Osteocyte (in vitro differentiated cells): ENCODE results near the gene COA7. TPM values are rescaled to one million over a fixed set of nuclear protein-coding genes. Genes with fewer than 3 reads are reported as not detected.
"Not testable (repeated sequence)": the region's sequence is repeated elsewhere in the genome, so short reads cannot be mapped to it uniquely, and the experiment has no call there.

Experiments used
- DNase-seq: peaks from one replicate; pipeline ENCODE4 v3.0.0; 2021; ENCODE audit warnings: mixed read lengths; ENCODE audit not compliant: unreplicated experiment; ENCODE audit errors: extremely low spot score
- H3K27ac Mint-ChIP-seq: one replicate; pipeline ENCODE4 v1.8.0; 2021; ENCODE audit warnings: mild to moderate bottlenecking, mixed read lengths; ENCODE audit not compliant: unreplicated experiment
- H3K27me3 Mint-ChIP-seq: one replicate; pipeline ENCODE4 v1.8.0; 2021; ENCODE audit warnings: mixed read lengths; ENCODE audit not compliant: unreplicated experiment
- H3K36me3 Mint-ChIP-seq: one replicate; pipeline ENCODE4 v1.8.0; 2021; ENCODE audit warnings: mixed read lengths; ENCODE audit not compliant: unreplicated experiment
- H3K4me1 Mint-ChIP-seq: one replicate; pipeline ENCODE4 v1.8.0; 2021; ENCODE audit warnings: mixed read lengths; ENCODE audit not compliant: unreplicated experiment
- H3K4me3 Mint-ChIP-seq: one replicate; pipeline ENCODE4 v1.8.0; 2021; ENCODE audit warnings: mild to moderate bottlenecking, moderate library complexity, mixed read lengths; ENCODE audit not compliant: unreplicated experiment
- H3K9me3 Mint-ChIP-seq: one replicate; pipeline ENCODE4 v1.8.0; 2021; ENCODE audit warnings: mixed read lengths; ENCODE audit not compliant: unreplicated experiment
- CTCF ChIP-seq: fragments of 200-600 bp; sonication (generic); IDR thresholded peaks from 2 replicates; pipeline ENCODE4 v1.5.0; 2021; ENCODE audit warnings: antibody characterized with exemption, mild to moderate bottlenecking, moderate library complexity
- total RNA-seq: library from RNA; stranded (reverse); gene quantifications from 2 replicates; pipeline ENCODE4 v1.2.1, GENCODE V29; 2021

Gene COA7
- total RNA-seq, 1 donor from 2014 or later: 25.7 TPM

GRCh38 chr1:52691821-52692220, 6.3 kb downstream of the COA7 start:
- Mint-ChIP-seq H3K36me3 (peaks cover 25% of the 10 kb centered on the region), H3K27me3 (no peaks in the 10 kb centered on the region), H3K4me1 (peaks cover 4% of the 10 kb centered on the region), H3K4me3 (no peak overlapping the region), H3K9me3 (no peaks in the 10 kb centered on the region), H3K27ac (no peak overlapping the region)
- no peak for TF ChIP-seq CTCF
- no peak for DNase-seq

- H3K9me3 Mint-ChIP-seq: no peaks in the 10 kb centered on the region
- H3K36me3 Mint-ChIP-seq: peaks cover 19% of the 10 kb centered on the region
- TF ChIP-seq CTCF: no peak
- H3K4me1 Mint-ChIP-seq: peaks cover 2% of the 10 kb centered on the region
- DNase-seq: no peak
- H3K27me3 Mint-ChIP-seq: no peaks in the 10 kb centered on the region
- no peak overlapping the region for H3K4me3 Mint-ChIP-seq
- H3K27ac Mint-ChIP-seq: no peak overlapping the region
Measured at GRCh38 chr1:52686830-52687229, 11.3 kb downstream of the COA7 start.

- not testable (repeated sequence) for H3K9me3 Mint-ChIP-seq, H3K4me1 Mint-ChIP-seq, H3K27ac Mint-ChIP-seq, H3K4me3 Mint-ChIP-seq, H3K27me3 Mint-ChIP-seq
- peaks cover 17% of the 10 kb centered on the region for H3K36me3 Mint-ChIP-seq
- peak; percentile 88 for DNase-seq
- peak; percentile 85 for TF ChIP-seq CTCF
Measured at GRCh38 chr1:52686261-52686751, 11.8 kb downstream of the COA7 start.

- Mint-ChIP-seq H3K4me1 (peaks cover 2% of the 10 kb centered on the region), H3K4me3 (no peak overlapping the region), H3K27ac (no peak overlapping the region), H3K9me3 (no peaks in the 10 kb centered on the region), H3K27me3 (no peaks in the 10 kb centered on the region), H3K36me3 (peaks cover 12% of the 10 kb centered on the region)
- no peak for DNase-seq
- TF ChIP-seq CTCF: no peak
Measured at GRCh38 chr1:52684545-52684944, 13.6 kb downstream of the COA7 start.

GRCh38 chr1:52683367-52683940, 14.7 kb downstream of the COA7 start:
- Mint-ChIP-seq H3K36me3 (peaks cover 12% of the 10 kb centered on the region), H3K27me3 (no peaks in the 10 kb centered on the region), H3K4me3 (no peak overlapping the region), H3K27ac (no peak overlapping the region), H3K9me3 (no peaks in the 10 kb centered on the region), H3K4me1 (peaks cover 4% of the 10 kb centered on the region)
- no peak for TF ChIP-seq CTCF
- no peak for DNase-seq
